ENCODE measurements around the gene GPRC5B. TPM values are rescaled to one million over a fixed set of nuclear protein-coding genes. Genes with fewer than 3 reads are reported as not detected.

Gene GPRC5B
- total RNA-seq, 4 donors from 2014 or later, result 16.5 to 53.0 (median 22.3) TPM

- Histone ChIP-seq H3K27ac (no peak overlapping the region), H3K36me3 (no peaks in the 10 kb centered on the region), H3K27me3 (no peaks in the 10 kb centered on the region), H3K9me3 (no peaks in the 10 kb centered on the region), H3K4me1 (no peaks in the 10 kb centered on the region), H3K4me3 (no peak overlapping the region)
- TF ChIP-seq CTCF (IDR thresholded peaks at IDR 0.05), result no peak
- TF ChIP-seq POLR2A (IDR thresholded peaks at IDR 0.05), result no peak
- DNase-seq, result no peak
- intact Hi-C loops (cut with DNase I; ENCODE audit: low total_unique reads), result no loop called here
These were observed 5.3 kb downstream of the GPRC5B start for GRCh38 chr16:19879241-19879792.

DNA sequence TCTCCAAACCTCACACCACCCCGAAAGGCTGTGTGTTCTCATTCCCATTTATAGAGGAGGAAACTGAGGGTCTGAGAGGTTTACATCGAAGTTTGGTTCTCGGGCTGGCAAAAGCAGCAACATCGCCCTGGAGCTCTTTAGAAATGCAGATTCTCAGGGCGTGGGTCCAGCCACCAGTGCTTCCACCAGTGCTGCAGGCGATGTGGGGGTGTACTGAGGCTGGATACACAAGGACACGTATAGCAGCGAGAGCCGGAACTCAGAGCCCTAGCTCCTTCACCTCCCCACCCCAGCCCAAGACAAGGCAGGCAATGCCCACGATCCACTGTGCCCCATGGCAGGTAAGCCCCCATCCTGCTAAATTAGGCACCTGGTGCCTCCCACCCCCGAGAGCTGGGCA lies 5.9 kb downstream of the GPRC5B start:
- no peak overlapping the region for H3K4me3 ChIP-seq
- no peaks in the 10 kb centered on the region for H3K27me3 ChIP-seq
- TF ChIP-seq CTCF (IDR thresholded peaks at IDR 0.05), result no peak
- TF ChIP-seq POLR2A (IDR thresholded peaks at IDR 0.05), result no peak
- no peaks in the 10 kb centered on the region for H3K36me3 ChIP-seq
- no peak overlapping the region for H3K27ac ChIP-seq
- DNase-seq, result no peak
- no peaks in the 10 kb centered on the region for H3K4me1 ChIP-seq
- intact Hi-C loops (cut with DNase I; ENCODE audit: low total_unique reads), result no loop called here
- no peaks in the 10 kb centered on the region for H3K9me3 ChIP-seq

GRCh38 chr16:19876501-19877059 lies 8.1 kb downstream of the GPRC5B start:
- Histone ChIP-seq H3K9me3 (no peaks in the 10 kb centered on the region), H3K27me3 (no peaks in the 10 kb centered on the region), H3K4me3 (no peak overlapping the region), H3K27ac (peak overlapping the region in 1 of 2 donors; percentile 43), H3K36me3 (no peaks in the 10 kb centered on the region), H3K4me1 (no peaks in the 10 kb centered on the region)
- no peak for TF ChIP-seq CTCF (IDR thresholded peaks at IDR 0.05)
- no peak for TF ChIP-seq POLR2A (IDR thresholded peaks at IDR 0.05)
- DNase-seq, result no peak
- intact Hi-C loops (cut with DNase I; ENCODE audit: low total_unique reads), result no loop called here

DNA sequence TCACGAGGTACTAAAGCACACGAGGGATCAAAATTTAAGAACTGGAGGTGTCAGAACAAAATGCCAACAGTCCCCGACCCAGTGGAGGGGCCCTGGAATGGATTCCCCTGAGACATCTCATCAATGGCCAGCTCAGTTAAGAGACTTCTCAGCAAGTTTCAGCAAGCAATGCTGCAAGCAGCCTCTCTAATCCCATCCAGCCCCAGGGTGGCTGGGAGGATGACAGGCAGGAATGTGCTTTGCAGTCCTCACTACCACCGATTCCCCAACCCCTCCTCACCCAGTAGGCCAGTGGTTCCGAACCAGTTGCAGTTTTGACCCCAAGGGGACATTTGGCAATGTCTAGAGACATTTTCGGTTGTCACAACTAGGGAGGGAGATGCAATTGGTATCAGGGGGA lies 8.7 kb downstream of the GPRC5B start:
- Histone ChIP-seq H3K4me3 (no peak overlapping the region), H3K36me3 (no peaks in the 10 kb centered on the region), H3K27ac (peak overlapping the region in 1 of 2 donors; percentile 43), H3K27me3 (no peaks in the 10 kb centered on the region), H3K9me3 (no peaks in the 10 kb centered on the region), H3K4me1 (no peaks in the 10 kb centered on the region)
- TF ChIP-seq POLR2A (IDR thresholded peaks at IDR 0.05), result no peak
- TF ChIP-seq CTCF (IDR thresholded peaks at IDR 0.05), result no peak
- intact Hi-C loops (cut with DNase I; ENCODE audit: low total_unique reads), result no loop called here
- no peak for DNase-seq

- no peak for TF ChIP-seq CTCF (IDR thresholded peaks at IDR 0.05)
- TF ChIP-seq POLR2A (IDR thresholded peaks at IDR 0.05), result no peak
- Histone ChIP-seq H3K4me3 (no peak overlapping the region), H3K27ac (peak overlapping the region in 1 of 2 donors; percentile 32), H3K36me3 (no peaks in the 10 kb centered on the region), H3K9me3 (no peaks in the 10 kb centered on the region), H3K4me1 (no peaks in the 10 kb centered on the region), H3K27me3 (no peaks in the 10 kb centered on the region)
- DNase-seq, result no peak
- intact Hi-C loops (cut with DNase I; ENCODE audit: low total_unique reads), result no loop called here
These were observed 9.6 kb downstream of the GPRC5B start for GRCh38 chr16:19874851-19875546.

All from uterus (tissue), 4 donors.